GM13976 (cell line): ENCODE data around the gene KRT7.

Experiments
- DNase-seq: peaks from one replicate; pipeline ENCODE4 v3.0.0; 2012; ENCODE audit warnings: low spot score
- CTCF ChIP-seq: IDR thresholded peaks from 2 replicates; pipeline ENCODE4 v1.5.1; 2012; ENCODE audit warnings: borderline replicate concordance, mild to moderate bottlenecking; ENCODE audit not compliant: insufficient read depth; ENCODE audit errors: extremely low read depth, missing control alignments, control extremely low read depth
- in situ Hi-C: fragments of 300-500 bp; cut with MboI; formaldehyde crosslinking; loops from one replicate; pipeline ENCODE4 v1.12.0; 2022; ENCODE audit warnings: low sequenced_read_pairs, mixed read lengths, inconsistent platforms; ENCODE audit not compliant: unreplicated experiment

The KRT7 gene

DNA sequence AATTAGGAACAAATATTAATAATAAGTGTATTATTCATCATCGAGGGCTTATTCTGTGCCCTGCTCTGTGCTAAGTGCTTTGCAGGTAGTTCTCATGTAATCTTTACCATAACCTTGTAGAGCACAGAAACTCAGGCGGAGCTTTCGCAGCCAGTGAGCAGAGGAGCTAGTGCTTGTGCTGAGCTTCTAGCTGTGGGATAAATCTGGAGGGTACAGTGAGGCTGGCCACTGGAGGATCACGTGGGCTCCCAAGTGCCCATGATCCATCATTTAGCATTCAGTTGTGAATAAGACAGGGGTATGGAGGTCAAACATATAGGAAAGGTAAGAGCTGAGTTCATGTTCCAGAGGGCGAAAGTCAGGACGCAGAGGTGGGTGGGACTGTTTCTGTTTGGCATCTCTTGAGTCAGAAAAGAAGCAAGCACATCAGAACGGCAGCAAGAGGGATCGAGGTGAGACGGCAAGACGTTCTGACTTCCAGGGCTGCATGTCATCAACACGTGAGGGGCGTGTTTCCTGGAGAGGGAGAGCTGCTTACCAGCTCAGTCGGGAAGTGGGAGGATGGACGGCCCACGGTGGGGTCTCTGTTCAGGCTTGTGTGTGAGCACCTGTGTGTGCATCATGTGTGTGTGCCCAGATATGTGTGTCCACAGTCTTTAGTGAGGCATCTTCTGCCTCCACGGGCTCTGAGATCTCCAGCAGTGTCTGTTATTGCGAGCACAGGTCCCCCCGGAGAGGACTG, 24.4 kb upstream of the KRT7 start:
- no peak for DNase-seq
- TF ChIP-seq CTCF, result no peak
- in situ Hi-C loops, result no loop called here

- TF ChIP-seq CTCF, result no peak
- peak; percentile 12 for DNase-seq
- in situ Hi-C loops, result no loop called here
These were observed 23.7 kb upstream of the KRT7 start for GRCh38 chr12:52209321-52209720.

GRCh38 chr12:52210186-52210924, 22.7 kb upstream of the KRT7 start:
- in situ Hi-C loops, result no loop called here
- no peak for DNase-seq
- TF ChIP-seq CTCF, result no peak

DNA sequence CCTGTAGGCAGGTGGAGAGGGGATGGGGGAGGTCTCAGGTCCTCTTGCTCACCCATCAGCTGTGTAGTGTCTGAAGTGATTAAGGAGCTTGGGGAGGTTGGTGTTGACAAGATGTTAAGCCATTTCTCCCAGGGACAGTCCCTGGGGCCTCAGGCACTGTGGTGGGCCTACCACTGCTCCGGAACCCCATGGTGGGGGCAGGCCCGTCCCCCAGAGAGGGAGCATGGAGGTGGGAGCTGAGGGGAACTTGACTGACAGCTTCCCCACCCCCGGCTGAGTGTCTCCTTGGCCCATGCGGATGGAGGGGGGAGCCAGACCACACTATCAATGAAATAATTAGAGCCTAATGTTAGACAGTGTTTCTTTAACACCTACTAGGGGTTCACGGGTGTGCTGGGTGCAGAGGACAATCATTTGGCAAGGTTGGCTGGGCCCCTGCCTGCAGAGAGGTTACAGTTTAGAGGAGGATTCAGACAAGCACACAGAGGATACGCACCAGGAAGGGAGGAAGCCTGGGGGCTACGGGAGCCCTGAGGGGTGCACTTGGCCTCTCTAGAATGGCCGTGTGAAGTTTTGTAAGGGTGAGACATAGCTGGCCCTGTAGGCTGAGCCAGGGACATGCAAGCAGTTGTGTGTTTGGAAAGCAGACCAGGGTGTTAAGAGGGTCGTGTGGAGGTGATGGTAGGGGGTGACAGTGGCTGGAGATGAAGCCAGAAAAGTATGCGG, 22.0 kb upstream of the KRT7 start:
- no peak for TF ChIP-seq CTCF
- in situ Hi-C loops, result no loop called here
- no peak for DNase-seq

GRCh38 chr12:52211716-52212585, 21.1 kb upstream of the KRT7 start:
- no peak for TF ChIP-seq CTCF
- DNase-seq, result no peak
- in situ Hi-C loops, result no loop called here

- no peak for TF ChIP-seq CTCF
- in situ Hi-C loops, result no loop called here
- DNase-seq, result peak; percentile 22
These were observed 20.1 kb upstream of the KRT7 start for GRCh38 chr12:52212701-52213563.
